Measurements from ENCODE around the gene CEACAM4.
"Not testable (repeated sequence)": the region's sequence is repeated elsewhere in the genome, so short reads cannot be mapped to it uniquely, and the experiment has no call there.

Gene CEACAM4

GRCh38 chr19:41582577-41583182 is 44.2 kb downstream of the CEACAM4 start:
- not testable (repeated sequence) for DNase-seq

GRCh38 chr19:41581068-41581467 is 45.8 kb downstream of the CEACAM4 start:
- DNase-seq: not testable (repeated sequence)

GRCh38 chr19:41578886-41579285 is 48.0 kb downstream of the CEACAM4 start:
- no peak for DNase-seq

GRCh38 chr19:41577833-41578232 is 49.0 kb downstream of the CEACAM4 start:
- DNase-seq: no peak

GRCh38 chr19:41577144-41577830 is 49.6 kb downstream of the CEACAM4 start:
- no peak for DNase-seq

- no peak for DNase-seq
Observed at GRCh38 chr19:41575998-41576397, 50.9 kb downstream of the CEACAM4 start, which contains the start of gene CEACAM21. Gene CEACAM21, plus strand, starts transcription at chr19:41576166. Its CDS starts 109 bp downstream, at chr19:41576275.

GRCh38 chr19:41570639-41571112 is 56.2 kb downstream of the CEACAM4 start:
- peak; percentile 37 for DNase-seq

GRCh38 chr19:41570179-41570578 is 56.7 kb downstream of the CEACAM4 start:
- DNase-seq: no peak

- no peak for DNase-seq
Observed at GRCh38 chr19:41569481-41570150, 57.3 kb downstream of the CEACAM4 start.

All from NCI-H1417 treated with DMSO at 0.1 percent for 48 hours (cell line).